HuH-7 (cell line): ENCODE data around the gene ZFAND5.

Experiments used
- DNase-seq: peaks from one replicate; pipeline ENCODE4 v3.0.0; 2011; ENCODE audit warnings: low spot score

The ZFAND5 gene

GRCh38 chr9:72364679-72365524 is at the start of gene ZFAND5:
TSS of gene ZFAND5 (minus strand) at chr9:72365208. CDS start at chr9:72360778, 4,430 bp downstream.
- peak; percentile 95 for DNase-seq

DNA sequence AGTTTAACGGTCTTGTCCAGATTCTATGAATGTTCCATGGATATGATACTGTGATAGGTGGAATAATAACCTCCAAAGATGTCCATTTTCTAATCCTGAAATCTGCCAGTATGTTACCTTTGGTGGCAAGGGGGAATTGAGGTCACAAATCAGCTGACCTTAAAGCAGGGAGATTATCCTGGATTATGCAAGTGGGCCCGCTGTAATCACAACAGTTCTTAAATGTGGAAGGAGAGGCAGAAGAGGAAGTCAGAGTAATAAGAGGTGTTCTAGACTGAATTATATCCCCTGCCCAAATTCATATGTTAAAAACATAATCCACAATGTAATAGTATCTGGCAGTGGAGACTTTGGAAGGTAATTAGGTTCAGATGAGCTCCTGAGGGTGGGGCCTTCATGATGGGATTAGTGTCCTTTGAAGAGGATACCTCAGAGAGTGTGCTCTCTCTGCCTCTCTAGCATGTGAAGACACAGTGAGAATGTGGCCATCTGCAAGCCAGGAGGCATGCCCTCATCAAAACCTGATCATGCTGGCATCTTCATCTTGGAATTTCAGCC is 47.6 kb upstream of the ZFAND5 start:
- no peak for DNase-seq

DNA sequence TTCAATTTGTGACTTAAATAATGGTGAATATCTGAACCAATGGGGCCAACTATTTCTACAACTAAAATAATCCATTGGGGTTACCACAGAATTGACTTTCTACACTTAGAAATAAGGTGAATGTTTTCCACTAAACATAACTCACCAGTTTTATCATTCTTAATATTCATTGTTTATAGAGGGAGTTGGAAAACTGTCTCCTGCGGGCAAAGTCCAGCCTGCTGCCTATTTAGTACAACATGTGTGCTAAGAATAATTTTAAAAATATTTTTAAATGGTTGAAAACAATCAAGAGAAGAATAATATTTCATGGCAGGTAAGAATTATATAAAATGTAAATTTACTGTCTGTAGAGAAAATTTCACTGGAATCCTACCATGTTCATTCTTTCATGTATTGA is 45.2 kb upstream of the ZFAND5 start:
- no peak for DNase-seq

DNA sequence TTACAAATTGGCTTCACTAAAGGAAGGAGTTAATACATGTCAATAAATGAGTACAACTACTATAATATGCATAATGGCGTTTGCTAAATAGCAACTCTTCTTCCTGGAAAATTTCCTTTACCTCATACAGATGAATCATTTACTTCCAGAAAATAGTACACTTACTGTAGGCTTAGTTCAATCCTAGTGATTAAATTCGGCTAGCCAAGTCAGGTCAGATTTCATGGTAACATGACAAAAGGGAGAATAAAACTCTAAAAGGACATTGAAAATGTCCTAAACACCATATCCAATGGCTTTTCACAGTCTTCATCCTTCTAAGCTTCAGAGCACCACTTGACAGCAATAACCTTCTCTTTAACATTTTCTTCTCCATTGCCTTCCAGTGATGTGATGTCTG is 42.1 kb upstream of the ZFAND5 start:
- no peak for DNase-seq

DNA sequence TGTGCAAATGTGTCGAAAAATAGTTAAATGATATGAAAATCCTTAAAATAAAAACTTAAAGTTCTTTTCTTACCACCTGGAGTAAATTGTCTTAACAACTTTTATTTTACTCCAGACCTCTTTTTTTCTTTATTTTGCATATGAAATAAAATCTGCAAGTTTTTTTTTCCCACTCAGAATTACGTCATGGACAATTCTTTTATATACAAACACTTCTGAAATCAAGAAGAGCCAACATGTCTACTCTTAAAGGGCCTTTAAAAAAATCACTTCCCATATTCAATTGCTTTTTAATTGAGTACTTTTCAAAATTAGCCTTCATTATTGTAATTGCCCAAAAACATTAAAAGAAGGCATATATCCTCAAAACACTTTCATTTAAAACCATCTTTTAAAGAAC is 37.7 kb upstream of the ZFAND5 start:
- no peak for DNase-seq

DNA sequence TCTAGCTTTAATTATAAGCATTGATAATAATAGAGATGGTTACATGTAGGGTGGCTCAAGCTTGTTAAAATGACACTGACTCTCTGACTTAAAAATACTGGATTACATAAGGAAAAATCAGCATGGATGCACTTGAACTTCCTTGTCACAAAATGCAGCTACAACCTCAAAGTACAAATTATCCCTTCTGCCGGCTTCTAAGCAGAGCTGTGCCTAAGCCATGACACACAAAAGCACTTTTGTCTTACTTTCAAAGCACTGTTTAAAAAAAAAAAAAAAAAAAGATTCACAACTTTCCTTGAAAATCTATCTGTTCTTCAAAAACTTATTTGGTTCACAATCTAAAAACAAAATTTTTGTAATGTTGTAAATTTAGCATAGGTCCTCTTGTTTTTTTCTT is 36.4 kb upstream of the ZFAND5 start:
- DNase-seq, result no peak

DNA sequence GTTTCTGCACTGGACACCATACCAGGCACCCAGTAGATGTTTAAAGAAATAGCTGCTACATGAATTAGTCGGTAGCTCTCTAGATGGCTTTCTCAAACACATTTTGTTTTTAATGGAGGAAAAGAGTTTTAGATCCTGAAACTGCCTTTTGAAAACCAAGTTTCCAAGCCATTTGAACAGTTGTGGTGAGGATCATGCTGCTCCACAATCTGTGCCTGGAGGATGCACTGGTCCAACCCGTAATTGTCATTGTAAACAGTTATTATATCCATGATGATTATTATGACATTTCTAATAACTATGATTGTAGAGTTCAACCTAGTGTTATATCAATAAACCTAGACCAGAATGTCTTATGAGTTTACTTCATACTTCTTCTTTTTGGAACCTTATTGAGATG is 35.9 kb upstream of the ZFAND5 start:
- DNase-seq, result no peak

GRCh38 chr9:72399391-72399790 is 34.4 kb upstream of the ZFAND5 start:
- no peak for DNase-seq

- no peak for DNase-seq
Observed at GRCh38 chr9:72396247-72397091, 31.5 kb upstream of the ZFAND5 start.

- DNase-seq, result no peak
Observed at GRCh38 chr9:72394066-72394465, 29.1 kb upstream of the ZFAND5 start.

GRCh38 chr9:72390907-72391306 is 25.9 kb upstream of the ZFAND5 start:
- DNase-seq, result no peak

DNA sequence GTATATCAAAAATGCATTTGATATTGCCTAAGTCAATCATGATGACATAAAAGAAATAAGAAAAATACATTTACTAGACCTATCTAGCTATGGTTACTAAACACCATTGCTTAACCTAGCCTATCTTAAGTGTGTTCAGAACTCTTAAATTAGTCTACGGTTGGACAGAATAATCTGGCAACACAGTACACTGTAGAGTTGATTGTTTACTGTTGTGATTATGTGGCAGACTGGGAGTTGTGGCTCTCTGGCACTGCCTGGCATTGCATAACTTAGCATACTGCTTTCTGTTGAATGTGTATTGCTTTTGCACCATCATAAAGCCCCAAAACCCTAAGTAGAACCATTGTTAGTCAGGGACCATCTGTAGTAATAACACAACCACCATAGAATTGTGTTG is 21.2 kb upstream of the ZFAND5 start:
- no peak for DNase-seq

GRCh38 chr9:72384710-72385485 is 19.9 kb upstream of the ZFAND5 start:
- no peak for DNase-seq

- DNase-seq, result no peak
Observed at GRCh38 chr9:72383978-72384709, 19.1 kb upstream of the ZFAND5 start.

DNA sequence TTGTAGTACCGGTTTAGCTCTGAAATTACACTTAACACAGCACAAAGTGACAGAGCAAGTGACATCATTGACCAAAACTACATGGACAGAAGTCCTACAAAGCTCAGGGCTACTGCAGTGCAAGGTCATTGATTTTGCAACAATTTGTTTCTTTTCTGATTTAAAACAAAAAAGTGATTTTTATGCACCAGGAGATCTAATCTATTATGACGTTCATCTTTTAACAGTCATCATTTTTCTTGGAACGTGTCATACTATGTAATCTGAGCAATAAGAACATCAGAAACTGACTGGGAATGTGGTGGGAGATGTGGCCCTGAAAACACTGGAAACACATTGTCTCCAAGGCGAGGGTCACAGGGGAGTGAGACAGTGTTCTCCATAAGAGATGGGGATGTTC is 17.4 kb upstream of the ZFAND5 start:
- DNase-seq, result no peak

DNA sequence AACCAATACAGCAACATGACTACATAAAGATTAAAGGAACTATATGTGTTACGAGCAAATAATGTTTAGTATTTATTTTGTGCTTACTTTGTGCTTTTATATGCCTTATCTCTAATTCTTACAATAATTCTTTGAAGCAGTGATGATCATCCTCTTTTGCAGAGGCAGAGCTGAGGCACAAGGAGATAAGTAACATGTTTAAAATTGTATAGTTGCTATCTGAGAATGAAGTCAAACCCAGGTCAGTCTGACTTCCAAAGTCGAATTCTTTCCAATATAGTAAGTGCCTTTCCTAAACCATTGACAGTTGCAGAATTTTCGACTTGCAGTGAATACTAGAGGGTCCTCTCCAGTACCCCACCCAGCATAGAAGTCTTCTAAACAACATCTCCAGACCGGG is 12.0 kb upstream of the ZFAND5 start:
- no peak for DNase-seq

- DNase-seq, result no peak
Observed at GRCh38 chr9:72371151-72371550, 6.1 kb upstream of the ZFAND5 start.

DNA sequence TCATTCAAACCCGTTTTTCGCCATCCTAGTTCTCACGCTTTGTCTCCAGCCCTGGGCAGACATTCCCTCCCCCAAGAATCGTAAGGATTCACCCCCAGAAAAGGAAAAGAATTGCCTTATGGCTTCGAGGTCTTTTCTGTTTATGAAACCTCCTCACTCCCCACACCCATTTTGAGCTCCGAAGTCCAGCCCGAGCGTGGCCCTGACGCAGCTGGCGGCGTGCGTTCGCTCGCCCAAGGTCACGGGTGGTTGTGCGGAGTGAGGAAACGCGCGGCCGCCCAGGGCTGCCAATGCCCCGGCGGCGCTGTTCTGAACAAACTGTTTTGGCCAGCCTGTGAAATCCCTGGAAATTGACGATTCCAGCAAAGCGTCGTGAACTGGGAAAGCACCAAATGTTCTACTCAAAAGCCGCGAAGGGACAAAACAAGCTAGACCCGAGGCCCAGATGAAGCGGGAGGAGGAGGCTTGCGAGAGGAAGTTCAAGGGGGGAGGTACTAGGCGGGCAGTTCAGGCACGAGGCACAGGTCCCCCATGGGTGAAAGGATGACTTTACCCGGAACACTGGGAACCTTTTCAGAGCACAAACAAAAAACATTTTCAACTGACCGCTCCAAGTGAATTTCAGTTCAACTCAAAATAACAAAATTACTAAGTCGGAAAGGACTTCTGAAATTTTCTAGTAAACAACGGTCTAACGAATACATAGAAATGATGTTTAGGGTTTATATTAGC is 683 bp upstream of the ZFAND5 start:
- peak; percentile 62 for DNase-seq

- peak; percentile 46 for DNase-seq
Observed at GRCh38 chr9:72363908-72364678, 915 bp downstream of the ZFAND5 start.

DNA sequence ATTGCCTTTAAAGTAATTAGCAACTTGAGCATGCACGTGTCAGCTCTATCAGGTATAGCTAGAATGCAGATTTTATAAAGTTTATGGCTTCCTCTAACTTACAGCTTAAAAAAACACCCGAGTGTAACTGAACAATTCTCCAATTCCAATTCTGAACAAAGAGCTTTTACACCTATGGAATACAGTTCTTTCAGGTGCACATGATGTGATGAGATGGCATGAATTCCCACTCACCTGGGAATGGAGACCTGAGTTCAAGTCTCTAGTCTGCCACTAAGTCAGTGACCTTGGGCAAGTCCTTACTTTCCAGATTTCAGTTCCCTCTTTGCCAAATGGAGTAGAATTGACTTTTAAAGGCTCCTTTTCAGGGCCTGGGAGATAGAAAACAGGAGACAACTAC is 1.8 kb downstream of the ZFAND5 start:
- no peak for DNase-seq
